OCI-LY7 (cell line): ENCODE results near the gene C5AR2. TPM values are rescaled to one million over a fixed set of nuclear protein-coding genes. Genes with fewer than 3 reads are reported as not detected.
A peak's percentile ranks its signal among the peaks of the same experiment; 100 is the strongest.

ENCODE experiments used
- BruUV-seq: library from RNA; stranded (reverse); fragments of 400-500 nt; replicated peaks from 2 replicates; lab custom pipeline; 2021; lab: Mats Ljungman, UMichigan
- CTCF ChIA-PET: fragments of 300-600 bp; sonication (Branson Sonifier 250); formaldehyde crosslinking; loops from one replicate; lab custom pipeline; 2022; ENCODE audit warnings: antibody characterized with exemption; ENCODE audit not compliant: unreplicated experiment; lab: Charles Lee
- POLR2A ChIA-PET: fragments of 300-600 bp; sonication (Branson Sonifier 250); formaldehyde crosslinking; loops from one replicate; lab custom pipeline; 2022; ENCODE audit warnings: antibody characterized with exemption; lab: Charles Lee
- DNase-seq: peaks from one replicate; pipeline ENCODE4 v3.0.0-alpha.2; 2015; ENCODE audit warnings: low spot score
- H2AFZ ChIP-seq: fragments of 200-600 bp; sonication (generic), shearing (Covaris generic); 2 replicates; pipeline ENCODE4 v1.6.1; 2014; ENCODE audit warnings: mild to moderate bottlenecking, antibody characterized with exemption, low read length, moderate library complexity
- H3K27ac ChIP-seq: fragments of 200-600 bp; sonication (generic); 2 replicates; pipeline ENCODE4 v1.5.1; 2014; ENCODE audit warnings: mixed run types, low read depth, mild to moderate bottlenecking, moderate library complexity, low read length, inconsistent platforms; ENCODE audit not compliant: poor library complexity, severe bottlenecking
- H3K36me3 ChIP-seq: fragments of 200-600 bp; sonication (generic); 2 replicates; pipeline ENCODE4 v1.6.1; 2014; ENCODE audit warnings: mild to moderate bottlenecking, antibody characterized with exemption, low read length, moderate library complexity, mixed read lengths; ENCODE audit not compliant: insufficient read depth
- H3K4me1 ChIP-seq: fragments of 200-600 bp; sonication (generic); 2 replicates; pipeline ENCODE4 v1.5.1; 2014; ENCODE audit warnings: mild to moderate bottlenecking, low read length; ENCODE audit not compliant: insufficient read depth, poor library complexity, severe bottlenecking
- H3K4me2 ChIP-seq: fragments of 200-600 bp; sonication (generic); 2 replicates; pipeline ENCODE4 v1.6.1; 2014; ENCODE audit warnings: mild to moderate bottlenecking, low read length
- H3K4me3 ChIP-seq: fragments of 200-600 bp; sonication (generic); 2 replicates; pipeline ENCODE4 v1.5.1; 2014; ENCODE audit warnings: mild to moderate bottlenecking, low read depth, low read length; ENCODE audit not compliant: poor library complexity, severe bottlenecking
- H3K79me2 ChIP-seq: fragments of 200-600 bp; sonication (generic); 2 replicates; pipeline ENCODE4 v1.6.1; 2016; ENCODE audit warnings: low read depth, mild to moderate bottlenecking, low read length, moderate library complexity, mixed read lengths; ENCODE audit not compliant: insufficient read depth
- H3K9me2 ChIP-seq: fragments of 200-600 bp; sonication (generic); 2 replicates; pipeline ENCODE4 v1.6.1; 2016; ENCODE audit warnings: mild to moderate bottlenecking, low read length, mixed read lengths; ENCODE audit not compliant: insufficient read depth
- H3K9me3 ChIP-seq: fragments of 200-600 bp; sonication (generic); 2 replicates; pipeline ENCODE4 v1.6.1; 2014; ENCODE audit warnings: mild to moderate bottlenecking, mixed run types, low read length, mixed read lengths
- H4K20me1 ChIP-seq: fragments of 200-600 bp; sonication (generic); 2 replicates; pipeline ENCODE4 v1.6.1; 2014; ENCODE audit warnings: mild to moderate bottlenecking, antibody characterized with exemption, low read length, moderate library complexity, mixed read lengths; ENCODE audit not compliant: insufficient read depth
- EZH2phosphoT487 ChIP-seq: fragments of 200-600 bp; sonication (generic); IDR thresholded peaks from 2 replicates; pipeline ENCODE4 v1.6.1; 2018; ENCODE audit warnings: low read depth, borderline replicate concordance, mild to moderate bottlenecking, mixed run types, antibody characterized with exemption, low read length, moderate library complexity, mixed read lengths
- intact Hi-C: fragments of 100-400 bp; cut with micrococcal nuclease; formaldehyde crosslinking; loops from one replicate; pipeline ENCODE4 v1.10.0; 2022; ENCODE audit not compliant: unreplicated experiment
- total RNA-seq, 2 experiments: library from RNA; depleted of rRNA in 1 of 2; stranded (reverse); fragments of >200 nt in 1 of 2; shearing (Covaris generic) in 1 of 2; gene quantifications; 2 replicates each; pipeline ENCODE4 v1.2.3, GENCODE V29; 2014 to 2022
- TF ChIP-seq, protein P1 (sequence below): fragments of 200-600 bp; sonication (generic); conservative IDR thresholded peaks from 2 replicates; pipeline ENCODE4 v1.5.1; 2014; ENCODE audit warnings: mild to moderate bottlenecking, antibody characterized with exemption, low read length, moderate library complexity, mixed read lengths

Gene C5AR2
- total RNA-seq, 2 experiments from 2014 or later = 2.6 to 2.9 TPM

DNA sequence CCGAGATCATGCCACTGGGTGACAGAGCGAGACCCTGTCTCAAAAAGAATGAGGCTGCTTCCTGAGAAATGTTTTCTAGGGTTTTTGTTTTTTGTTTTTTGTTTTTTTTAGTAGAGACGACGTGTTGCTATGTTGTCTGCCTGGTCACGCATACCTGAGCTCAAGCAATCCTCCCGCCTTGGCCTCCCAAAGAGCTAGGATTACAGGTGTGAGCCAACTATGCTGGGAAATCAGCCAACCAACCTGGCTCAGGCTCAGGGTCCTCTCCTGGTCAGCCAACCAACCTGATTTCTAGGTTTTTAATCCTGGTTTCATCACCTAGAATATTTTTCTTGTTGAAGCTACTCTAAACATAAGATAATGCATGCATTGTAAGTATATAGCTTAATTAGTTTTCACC is 24.9 kb downstream of the C5AR2 start:
- intact Hi-C loops = no loop called here
- ChIA-PET CTCF (no interaction called here), POLR2A (interaction anchor here (0.6 to 1.1 kb wide), 3 partner anchors 8 to 222 kb away, joined by 3 to 7 read pairs (median 6); no protein-coding TSS in a partner anchor)
- H3K27ac ChIP-seq = no peak overlapping the region
- H3K79me2 ChIP-seq = peaks cover 4% of the 10 kb centered on the region; the same call in 1 of the 2 replicates
- no peaks in the 10 kb centered on the region for H3K9me2 ChIP-seq
- no peaks in the 10 kb centered on the region for H3K9me3 ChIP-seq
- no peak overlapping the region for H2AFZ ChIP-seq
- H4K20me1 ChIP-seq = no peaks in the 10 kb centered on the region
- no peak for DNase-seq
- TF ChIP-seq, protein P1, sequence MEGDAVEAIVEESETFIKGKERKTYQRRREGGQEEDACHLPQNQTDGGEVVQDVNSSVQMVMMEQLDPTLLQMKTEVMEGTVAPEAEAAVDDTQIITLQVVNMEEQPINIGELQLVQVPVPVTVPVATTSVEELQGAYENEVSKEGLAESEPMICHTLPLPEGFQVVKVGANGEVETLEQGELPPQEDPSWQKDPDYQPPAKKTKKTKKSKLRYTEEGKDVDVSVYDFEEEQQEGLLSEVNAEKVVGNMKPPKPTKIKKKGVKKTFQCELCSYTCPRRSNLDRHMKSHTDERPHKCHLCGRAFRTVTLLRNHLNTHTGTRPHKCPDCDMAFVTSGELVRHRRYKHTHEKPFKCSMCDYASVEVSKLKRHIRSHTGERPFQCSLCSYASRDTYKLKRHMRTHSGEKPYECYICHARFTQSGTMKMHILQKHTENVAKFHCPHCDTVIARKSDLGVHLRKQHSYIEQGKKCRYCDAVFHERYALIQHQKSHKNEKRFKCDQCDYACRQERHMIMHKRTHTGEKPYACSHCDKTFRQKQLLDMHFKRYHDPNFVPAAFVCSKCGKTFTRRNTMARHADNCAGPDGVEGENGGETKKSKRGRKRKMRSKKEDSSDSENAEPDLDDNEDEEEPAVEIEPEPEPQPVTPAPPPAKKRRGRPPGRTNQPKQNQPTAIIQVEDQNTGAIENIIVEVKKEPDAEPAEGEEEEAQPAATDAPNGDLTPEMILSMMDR = no peak
- TF ChIP-seq EZH2phosphoT487 = no peak
- no peak overlapping the region for H3K4me3 ChIP-seq
- no peak overlapping the region for H3K4me2 ChIP-seq
- H3K4me1 ChIP-seq = peaks cover 2% of the 10 kb centered on the region
- peaks cover 99% of the 10 kb centered on the region for H3K36me3 ChIP-seq
- no TSS peak for BruUV-seq

DNA sequence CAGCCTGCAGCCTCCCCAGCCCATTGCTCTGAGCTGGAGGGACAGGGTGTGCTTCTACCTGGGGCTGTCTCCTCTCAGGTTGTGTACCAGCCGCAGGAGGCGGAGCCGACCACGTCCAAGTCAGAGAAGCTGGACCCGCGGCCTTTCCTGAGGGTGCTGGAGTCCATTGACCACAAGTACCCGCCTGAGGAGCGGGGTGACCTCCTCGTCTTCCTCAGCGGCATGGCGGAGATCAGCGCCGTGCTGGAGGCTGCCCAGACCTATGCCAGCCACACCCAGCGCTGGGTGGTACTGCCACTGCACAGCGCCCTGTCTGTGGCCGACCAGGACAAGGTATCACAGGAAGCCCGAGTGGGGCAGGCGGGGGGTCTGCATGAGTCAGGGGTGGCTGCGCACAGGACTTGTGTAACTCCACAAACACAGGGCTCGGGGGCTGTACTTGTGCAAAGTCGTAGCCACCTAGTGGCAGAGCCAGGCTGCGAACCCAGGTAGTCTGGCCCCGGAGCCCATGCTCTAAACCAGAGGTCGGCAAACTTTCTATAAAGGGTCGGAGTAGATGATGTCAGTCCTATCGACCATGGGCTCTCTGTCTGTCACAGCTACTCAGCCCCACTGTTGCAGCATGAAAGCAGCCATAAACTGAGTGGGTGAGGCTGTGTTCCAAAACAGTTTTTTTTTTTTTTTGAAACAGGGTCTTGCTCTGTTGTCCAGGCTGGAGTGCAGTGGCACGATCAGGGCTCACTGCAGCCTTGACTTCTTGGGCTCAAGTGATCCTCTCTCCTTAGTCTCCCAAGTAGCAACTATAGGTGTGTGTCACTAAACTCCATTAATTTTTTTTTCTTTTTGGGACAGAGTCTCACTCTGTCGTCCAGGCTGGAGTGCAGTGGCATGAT is 26.1 kb downstream of the C5AR2 start:
- intact Hi-C loops = no loop called here
- CTCF ChIA-PET = no interaction called here
- Histone ChIP-seq H3K4me2 (no peak overlapping the region), H3K79me2 (no peaks in the 10 kb centered on the region), H4K20me1 (no peaks in the 10 kb centered on the region), H3K9me3 (no peaks in the 10 kb centered on the region), H3K4me3 (no peak overlapping the region), H3K36me3 (peaks cover 96% of the 10 kb centered on the region), H3K4me1 (no peaks in the 10 kb centered on the region), H3K9me2 (no peaks in the 10 kb centered on the region), H2AFZ (no peak overlapping the region), H3K27ac (no peak overlapping the region)
- POLR2A ChIA-PET = interaction anchor here (1.0 to 1.1 kb wide), 2 partner anchors 9 to 13 kb away, joined by 3 to 6 read pairs; no protein-coding TSS in a partner anchor
- no peak for TF ChIP-seq EZH2phosphoT487
- TF ChIP-seq, protein P1 = peak; percentile 67
- BruUV-seq = no TSS peak
- peak; percentile 14 for DNase-seq

DNA sequence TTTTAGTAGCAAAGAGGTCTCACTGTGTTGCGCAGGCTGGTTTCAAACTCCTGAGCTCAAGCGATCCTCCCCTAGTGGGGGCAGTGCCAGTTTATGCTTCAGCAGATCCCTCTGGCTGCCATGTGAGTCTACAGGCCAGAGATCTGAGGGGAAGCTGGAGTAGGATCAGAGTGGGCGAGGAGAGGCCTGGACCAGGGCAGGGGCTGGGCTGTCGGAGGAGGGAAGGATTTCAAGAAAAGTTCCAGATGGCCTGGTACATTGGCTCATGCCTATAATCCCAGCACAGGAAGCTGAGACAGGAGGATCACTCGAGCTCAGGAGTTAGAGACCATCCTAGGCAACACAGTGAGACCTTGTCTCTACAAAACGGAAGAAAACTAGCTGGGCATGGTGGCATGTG is 27.0 kb downstream of the C5AR2 start:
- TF ChIP-seq, protein P1 = no peak
- TF ChIP-seq EZH2phosphoT487 = no peak
- POLR2A ChIA-PET = no interaction called here
- CTCF ChIA-PET = no interaction called here
- Histone ChIP-seq H3K79me2 (no peaks in the 10 kb centered on the region), H3K4me2 (no peak overlapping the region), H2AFZ (no peak overlapping the region), H3K36me3 (peaks cover 97% of the 10 kb centered on the region), H3K9me3 (no peaks in the 10 kb centered on the region), H3K4me3 (no peak overlapping the region), H3K27ac (no peak overlapping the region), H4K20me1 (no peaks in the 10 kb centered on the region), H3K9me2 (no peaks in the 10 kb centered on the region), H3K4me1 (no peaks in the 10 kb centered on the region)
- no TSS peak for BruUV-seq
- intact Hi-C loops = no loop called here
- DNase-seq = no peak
